ENCODE measurements around the gene MYEOV. TPM values are rescaled to one million over a fixed set of nuclear protein-coding genes. Genes with fewer than 3 reads are reported as not detected.

Gene MYEOV
- total and polyA plus RNA-seq, 2 of the 8 experiments (the other 6 are each of a cell fraction or from before 2014, with no cell fraction given) = 0.44 to 0.67 TPM

DNA sequence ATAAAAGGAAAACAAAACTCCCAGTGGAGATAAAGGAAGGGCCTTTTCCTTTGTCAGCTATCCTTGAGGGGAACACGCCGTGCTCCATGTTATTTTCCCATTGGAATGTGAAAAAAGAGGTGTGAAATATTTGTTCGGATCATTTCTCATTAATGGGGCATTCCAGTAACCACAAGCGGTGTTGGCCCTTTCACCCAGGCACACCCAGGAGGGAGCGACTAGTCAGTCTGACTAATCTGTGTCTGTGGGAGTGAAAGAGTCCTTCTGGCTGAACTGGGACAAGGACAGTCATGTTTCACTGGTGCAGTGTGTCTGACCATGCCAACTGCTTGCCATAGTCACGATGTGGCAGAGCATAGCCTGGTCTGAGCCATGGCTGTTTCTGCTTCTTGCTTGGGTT lies 13.0 kb upstream of the MYEOV start (continued):
- TF ChIP-seq, protein P1, sequence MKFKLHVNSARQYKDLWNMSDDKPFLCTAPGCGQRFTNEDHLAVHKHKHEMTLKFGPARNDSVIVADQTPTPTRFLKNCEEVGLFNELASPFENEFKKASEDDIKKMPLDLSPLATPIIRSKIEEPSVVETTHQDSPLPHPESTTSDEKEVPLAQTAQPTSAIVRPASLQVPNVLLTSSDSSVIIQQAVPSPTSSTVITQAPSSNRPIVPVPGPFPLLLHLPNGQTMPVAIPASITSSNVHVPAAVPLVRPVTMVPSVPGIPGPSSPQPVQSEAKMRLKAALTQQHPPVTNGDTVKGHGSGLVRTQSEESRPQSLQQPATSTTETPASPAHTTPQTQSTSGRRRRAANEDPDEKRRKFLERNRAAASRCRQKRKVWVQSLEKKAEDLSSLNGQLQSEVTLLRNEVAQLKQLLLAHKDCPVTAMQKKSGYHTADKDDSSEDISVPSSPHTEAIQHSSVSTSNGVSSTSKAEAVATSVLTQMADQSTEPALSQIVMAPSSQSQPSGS (IDR thresholded peaks at IDR 0.05; ENCODE audit: low read length) = no peak
- TF ChIP-seq SP4 (IDR thresholded peaks at IDR 0.05; ENCODE audit: low read length) (no peak), YY1 (IDR thresholded peaks at IDR 0.05; ENCODE audit: low read depth, low read length) (no peak), RFX5 (IDR thresholded peaks at IDR 0.05; ENCODE audit: borderline replicate concordance, low read depth, low read length) (no peak)

Measured in H1 (cell line).